Keratinocyte (primary cell): ENCODE results near the gene NR1I2. TPM values are rescaled to one million over a fixed set of nuclear protein-coding genes. Genes with fewer than 3 reads are reported as not detected.

Source experiments
- DNase-seq: peaks from one replicate; pipeline ENCODE4 v3.0.0-alpha.2; 2011; ENCODE audit warnings: low read depth, missing footprints, low spot score
- FAIRE-seq: peaks from 2 replicates; lab custom pipeline; 2011; peaks lifted over from hg19 to GRCh38; lab: Jason Lieb, UNC
- H2AFZ ChIP-seq: 2 replicates; pipeline ENCODE4 v1.6.0; 2012; ENCODE audit warnings: low read length, control low read depth, inconsistent platforms; ENCODE audit not compliant: control insufficient read depth
- H3K27ac ChIP-seq: 2 replicates; pipeline ENCODE4 v1.5.1; 2011; ENCODE audit warnings: low read length; ENCODE audit not compliant: control insufficient read depth, insufficient read depth
- H3K27me3 ChIP-seq: 3 replicates; pipeline ENCODE4 v1.6.0; 2011; ENCODE audit warnings: low read length; ENCODE audit not compliant: control insufficient read depth, insufficient read depth; ENCODE audit errors: extremely low read depth
- H3K36me3 ChIP-seq, 2 experiments: 2 replicates in 1 of 2; 3 replicates in 1 of 2; pipeline ENCODE4 v1.5.1; 2011; ENCODE audit warnings: low read length in 2 of 2, mild to moderate bottlenecking in 1 of 2; ENCODE audit not compliant: control insufficient read depth in 2 of 2, insufficient read depth in 2 of 2; ENCODE audit errors: extremely low read depth in 1 of 2
- H3K4me1 ChIP-seq: 3 replicates; pipeline ENCODE4 v1.5.1; 2011; ENCODE audit warnings: low read length; ENCODE audit not compliant: control insufficient read depth, insufficient read depth; ENCODE audit errors: extremely low read depth
- H3K4me2 ChIP-seq: 3 replicates; pipeline ENCODE4 v1.6.0; 2011; ENCODE audit warnings: low read depth, low read length; ENCODE audit not compliant: control insufficient read depth, insufficient read depth; ENCODE audit errors: extremely low read depth
- H3K4me3 ChIP-seq, 3 experiments: fragments of 200-600 bp in 1 of 3; sonication (generic) in 1 of 3; 2 replicates in 2 of 3; 3 replicates in 1 of 3; pipeline ENCODE4 v1.5.1; 2011 to 2016; ENCODE audit warnings: low read length in 3 of 3, mild to moderate bottlenecking in 3 of 3, control low read depth in 2 of 3, inconsistent platforms in 1 of 3, low read depth in 1 of 3, mixed read lengths in 1 of 3, mixed run types in 1 of 3, moderate library complexity in 1 of 3; ENCODE audit not compliant: control insufficient read depth in 2 of 3, insufficient read depth in 2 of 3; ENCODE audit errors: extremely low read depth in 1 of 3
- H3K79me2 ChIP-seq: 2 replicates; pipeline ENCODE4 v1.6.0; 2012; ENCODE audit warnings: low read length; ENCODE audit not compliant: control insufficient read depth, insufficient read depth
- H3K9ac ChIP-seq: 3 replicates; pipeline ENCODE4 v1.6.0; 2011; ENCODE audit warnings: low read length; ENCODE audit not compliant: control insufficient read depth, insufficient read depth; ENCODE audit errors: extremely low read depth
- H3K9me1 ChIP-seq: 3 replicates; pipeline ENCODE4 v1.6.0; 2011; ENCODE audit warnings: low read length; ENCODE audit not compliant: control insufficient read depth, insufficient read depth; ENCODE audit errors: extremely low read depth
- H3K9me3 ChIP-seq: 2 replicates; pipeline ENCODE4 v1.5.1; 2012; ENCODE audit warnings: low read depth, low read length; ENCODE audit not compliant: control insufficient read depth
- H4K20me1 ChIP-seq: 3 replicates; pipeline ENCODE4 v1.6.0; 2011; ENCODE audit warnings: low read length; ENCODE audit not compliant: control insufficient read depth, insufficient read depth; ENCODE audit errors: extremely low read depth
- CTCF ChIP-seq, 3 experiments: IDR thresholded peaks in 1 of 3; conservative IDR thresholded peaks in 1 of 3; optimal IDR thresholded peaks in 1 of 3; 2 replicates in 2 of 3; 3 replicates in 1 of 3; pipeline versions ENCODE3 to v1.5.1; 2011; ENCODE audit warnings: low read length in 3 of 3, mild to moderate bottlenecking in 3 of 3, moderate library complexity in 2 of 3, control low read depth in 1 of 3, inconsistent platforms in 1 of 3; ENCODE audit not compliant: insufficient read depth in 2 of 3; ENCODE audit errors: extremely low read depth in 1 of 3
- EZH2 ChIP-seq: IDR thresholded peaks from one replicate; pipeline ENCODE4 v1.6.1; 2012; ENCODE audit warnings: inconsistent platforms, mild to moderate bottlenecking, low read length, moderate library complexity
- dilution Hi-C: fragments of 300-500 bp; cut with MboI; formaldehyde crosslinking; loops from one replicate; pipeline ENCODE4 v1.7.0; 2020; ENCODE audit warnings: low sequenced_read_pairs; ENCODE audit not compliant: extremely low pct_ligation_motif_present
- polyA plus RNA-seq, 5 experiments: library from polyadenylated mRNA; depleted of rRNA in 3 of 5; stranded (reverse) in 3 of 5; stranded (forward) in 1 of 5; unstranded in 1 of 5; fragments of >200 nt; gene quantifications; 1 replicate in 1 of 5; 2 replicates in 3 of 5; 3 replicates in 1 of 5; pipeline versions ENCODE4 v1.2.1 to v1.2.3, GENCODE V29; 2011 to 2012; ENCODE audit warnings: missing spikeins in 2 of 5, low read depth in 1 of 5, low replicate concordance in 1 of 5

The NR1I2 gene
- polyA plus RNA-seq, 1 donor (not counting 4 experiments of a cell fraction or from before 2014, with no cell fraction given), result not detected

GRCh38 chr3:119812491-119813058, 30.7 kb downstream of the NR1I2 start:
- DNase-seq, result no peak
- Histone ChIP-seq H3K27me3 (peaks cover 18% of the 10 kb centered on the region), H3K9me1 (no peaks in the 10 kb centered on the region), H2AFZ (no peak overlapping the region), H4K20me1 (no peaks in the 10 kb centered on the region), H3K9me3 (no peaks in the 10 kb centered on the region), H3K9ac (no peak overlapping the region), H3K4me3 (no peak overlapping the region), H3K79me2 (no peaks in the 10 kb centered on the region), H3K36me3 (no peaks in the 10 kb centered on the region), H3K4me2 (no peak overlapping the region), H3K27ac (no peak overlapping the region), H3K4me1 (peaks cover 4% of the 10 kb centered on the region)
- no peak for FAIRE-seq
- TF ChIP-seq EZH2, result no peak
- no peak for TF ChIP-seq CTCF (optimal IDR thresholded peaks at IDR 0.05 in 1 of 3, IDR thresholded peaks at IDR 0.05 in 1 of 3, conservative IDR thresholded peaks at IDR 0.05 in 1 of 3; ENCODE audit: extremely low read depth in 1 of 3, insufficient read depth in 2 of 3, low read length in 3 of 3)
- dilution Hi-C loops, result no loop called here

GRCh38 chr3:119815716-119816115, 33.8 kb downstream of the NR1I2 start:
- TF ChIP-seq CTCF (optimal IDR thresholded peaks at IDR 0.05 in 1 of 3, IDR thresholded peaks at IDR 0.05 in 1 of 3, conservative IDR thresholded peaks at IDR 0.05 in 1 of 3; ENCODE audit: extremely low read depth in 1 of 3, insufficient read depth in 2 of 3, low read length in 3 of 3) (no peak), EZH2 (no peak)
- H3K27ac ChIP-seq, result no peak overlapping the region
- H3K79me2 ChIP-seq, result no peaks in the 10 kb centered on the region
- no peak overlapping the region for H3K9ac ChIP-seq
- no peak for FAIRE-seq
- no peaks in the 10 kb centered on the region for H3K9me1 ChIP-seq
- no peaks in the 10 kb centered on the region for H3K36me3 ChIP-seq
- H3K9me3 ChIP-seq, result no peaks in the 10 kb centered on the region
- no peak overlapping the region for H3K4me2 ChIP-seq
- DNase-seq, result no peak
- H3K27me3 ChIP-seq, result peaks cover 10% of the 10 kb centered on the region
- no peaks in the 10 kb centered on the region for H3K4me1 ChIP-seq
- H4K20me1 ChIP-seq, result no peaks in the 10 kb centered on the region
- dilution Hi-C loops, result no loop called here
- H2AFZ ChIP-seq, result no peak overlapping the region
- no peak overlapping the region for H3K4me3 ChIP-seq
